GM12872 (cell line): ENCODE results near the gene ABCC3.

Experiments used
- TF ChIP-seq, protein P1 (sequence below): IDR thresholded peaks from 3 replicates; pipeline ENCODE4 v1.5.1; 2011; ENCODE audit warnings: low read depth, mild to moderate bottlenecking, low read length, moderate library complexity; ENCODE audit not compliant: insufficient read depth

The ABCC3 gene

DNA sequence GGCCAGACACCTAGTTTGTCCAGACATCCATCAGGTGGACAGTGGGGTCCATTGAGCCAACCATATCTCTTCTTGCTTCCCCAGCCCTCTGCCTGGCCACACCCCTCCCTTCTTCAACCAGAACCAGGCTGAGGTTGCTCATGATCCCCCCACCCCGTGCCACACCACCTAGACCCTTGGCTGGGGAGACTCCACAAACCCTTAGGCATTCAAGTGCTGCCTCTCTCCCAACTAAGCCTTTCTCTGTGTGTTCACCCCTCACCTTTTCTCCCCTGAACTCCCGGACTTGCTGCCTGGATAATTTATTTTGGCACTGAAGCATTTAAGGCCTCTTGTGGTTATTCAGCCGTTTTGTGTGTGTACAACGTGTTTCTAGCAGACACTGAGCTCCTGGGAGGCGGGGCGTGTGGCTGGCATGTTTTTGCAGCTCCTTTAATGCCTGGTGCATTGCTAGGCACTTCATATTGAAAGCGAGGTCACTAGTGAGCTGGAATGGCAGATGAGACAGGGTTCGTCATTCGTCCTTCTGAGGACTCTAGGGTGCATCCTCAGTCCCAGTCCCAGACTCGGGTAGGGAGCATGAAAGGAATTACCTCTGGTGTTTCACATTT lies 45.5 kb upstream of the ABCC3 start:
- TF ChIP-seq, protein P1, sequence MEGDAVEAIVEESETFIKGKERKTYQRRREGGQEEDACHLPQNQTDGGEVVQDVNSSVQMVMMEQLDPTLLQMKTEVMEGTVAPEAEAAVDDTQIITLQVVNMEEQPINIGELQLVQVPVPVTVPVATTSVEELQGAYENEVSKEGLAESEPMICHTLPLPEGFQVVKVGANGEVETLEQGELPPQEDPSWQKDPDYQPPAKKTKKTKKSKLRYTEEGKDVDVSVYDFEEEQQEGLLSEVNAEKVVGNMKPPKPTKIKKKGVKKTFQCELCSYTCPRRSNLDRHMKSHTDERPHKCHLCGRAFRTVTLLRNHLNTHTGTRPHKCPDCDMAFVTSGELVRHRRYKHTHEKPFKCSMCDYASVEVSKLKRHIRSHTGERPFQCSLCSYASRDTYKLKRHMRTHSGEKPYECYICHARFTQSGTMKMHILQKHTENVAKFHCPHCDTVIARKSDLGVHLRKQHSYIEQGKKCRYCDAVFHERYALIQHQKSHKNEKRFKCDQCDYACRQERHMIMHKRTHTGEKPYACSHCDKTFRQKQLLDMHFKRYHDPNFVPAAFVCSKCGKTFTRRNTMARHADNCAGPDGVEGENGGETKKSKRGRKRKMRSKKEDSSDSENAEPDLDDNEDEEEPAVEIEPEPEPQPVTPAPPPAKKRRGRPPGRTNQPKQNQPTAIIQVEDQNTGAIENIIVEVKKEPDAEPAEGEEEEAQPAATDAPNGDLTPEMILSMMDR, result no peak

DNA sequence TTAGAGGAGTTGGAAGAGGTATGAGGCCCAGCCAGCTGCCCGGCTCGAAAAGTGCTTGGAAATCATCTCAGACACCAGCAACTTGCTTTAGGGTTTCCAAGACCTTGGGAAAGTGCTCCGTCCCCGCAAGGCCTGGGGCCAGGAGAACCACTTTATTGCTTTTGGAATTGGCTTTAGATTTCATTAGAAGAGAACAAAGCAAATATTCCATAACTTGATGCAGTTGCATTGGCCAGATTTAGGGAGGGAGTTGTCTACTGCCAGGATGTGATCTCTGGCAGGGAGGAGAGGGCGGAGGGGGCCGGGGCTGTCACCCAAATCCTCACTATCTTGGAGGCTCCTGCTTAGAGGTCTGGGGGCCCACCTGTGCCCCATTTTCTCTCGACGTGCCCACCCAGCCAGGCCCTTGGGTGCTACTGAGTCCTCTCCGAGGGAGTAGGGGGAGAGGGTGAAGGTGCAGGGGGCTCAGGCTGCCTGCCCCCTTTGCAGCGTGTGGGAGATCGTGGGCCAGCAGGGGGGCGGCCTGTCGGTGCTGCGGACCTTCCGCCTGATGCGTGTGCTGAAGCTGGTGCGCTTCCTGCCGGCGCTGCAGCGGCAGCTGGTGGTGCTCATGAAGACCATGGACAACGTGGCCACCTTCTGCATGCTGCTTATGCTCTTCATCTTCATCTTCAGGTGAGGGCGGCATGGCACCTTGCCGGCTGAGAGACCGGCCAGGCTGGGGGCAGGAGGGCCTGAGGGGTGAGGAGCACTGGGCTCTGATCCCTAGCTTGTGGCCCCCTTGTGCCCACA lies 43.5 kb upstream of the ABCC3 start:
- TF ChIP-seq, protein P1, result no peak

DNA sequence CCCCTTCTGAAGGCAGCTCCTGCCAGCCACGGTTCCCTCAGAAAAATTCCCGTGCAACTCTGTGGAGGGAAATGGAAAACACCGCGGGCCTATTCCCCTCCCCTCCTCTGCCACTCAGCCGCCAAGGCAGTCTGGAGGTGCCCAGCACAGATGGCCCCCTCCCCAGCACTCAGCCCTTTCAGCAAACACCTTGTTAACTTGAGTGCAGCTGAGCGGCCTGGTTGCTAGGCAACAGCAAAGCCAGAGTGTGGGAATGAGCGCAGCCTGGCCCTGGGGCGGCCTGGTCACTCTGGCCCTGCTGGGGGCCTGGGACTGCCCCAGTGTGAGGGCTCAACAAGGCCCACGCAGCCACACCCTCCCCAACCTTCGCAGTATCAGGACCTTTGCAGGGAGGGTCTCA lies 41.4 kb upstream of the ABCC3 start:
- TF ChIP-seq, protein P1, result no peak

DNA sequence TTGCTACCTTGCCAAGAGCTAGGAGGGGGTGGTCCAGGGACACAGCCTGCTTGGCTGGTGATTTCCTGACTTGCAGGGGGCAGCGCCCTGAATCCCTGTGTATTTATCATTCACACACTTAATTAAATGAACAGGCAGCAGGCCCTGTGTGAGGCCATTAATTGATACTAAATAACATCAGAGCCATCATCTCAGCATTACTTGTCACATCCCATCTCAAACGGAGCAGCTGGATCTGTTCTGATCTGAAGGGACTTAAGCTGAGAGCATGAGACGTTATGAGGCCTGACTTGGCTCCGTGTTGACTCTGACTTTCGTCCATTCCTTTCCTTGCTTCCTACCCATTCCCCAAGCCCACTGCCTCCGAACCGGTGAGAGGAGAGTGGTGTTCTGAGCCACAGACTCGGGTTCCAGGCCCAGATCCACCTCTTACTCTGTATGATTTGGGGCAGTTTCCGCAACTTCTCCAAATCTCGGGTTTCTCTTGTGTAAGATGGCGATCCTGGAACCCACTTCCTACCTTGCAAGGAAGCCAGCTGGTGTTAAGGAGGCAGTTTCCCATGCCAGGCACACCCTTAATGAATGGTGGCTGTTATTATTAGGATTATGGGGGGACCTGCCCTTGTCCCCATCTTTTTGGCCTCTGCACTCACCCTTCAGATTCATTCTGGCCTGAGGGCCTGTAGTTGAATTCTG lies 40.4 kb upstream of the ABCC3 start:
- TF ChIP-seq, protein P1, result no peak

DNA sequence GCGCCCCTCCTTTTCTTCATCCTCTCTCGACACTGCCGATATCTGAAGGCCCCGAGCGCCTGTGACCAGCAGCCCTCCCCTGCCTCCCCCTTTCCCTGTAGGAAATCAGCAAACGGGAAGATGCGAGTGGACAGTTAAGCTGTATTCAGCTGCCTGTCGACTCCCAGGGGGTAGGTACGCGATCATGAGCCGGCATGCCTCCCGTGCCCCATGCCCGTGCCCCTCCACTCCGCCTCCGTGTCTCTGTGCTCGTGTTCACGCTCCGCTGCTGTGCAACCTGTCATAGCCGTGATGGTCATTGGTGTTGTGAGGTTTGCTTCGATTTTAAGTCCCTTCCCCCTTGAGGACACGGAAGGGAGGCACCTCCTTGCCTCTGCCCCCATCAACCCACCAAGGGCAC lies 39.8 kb upstream of the ABCC3 start:
- TF ChIP-seq, protein P1, result no peak

DNA sequence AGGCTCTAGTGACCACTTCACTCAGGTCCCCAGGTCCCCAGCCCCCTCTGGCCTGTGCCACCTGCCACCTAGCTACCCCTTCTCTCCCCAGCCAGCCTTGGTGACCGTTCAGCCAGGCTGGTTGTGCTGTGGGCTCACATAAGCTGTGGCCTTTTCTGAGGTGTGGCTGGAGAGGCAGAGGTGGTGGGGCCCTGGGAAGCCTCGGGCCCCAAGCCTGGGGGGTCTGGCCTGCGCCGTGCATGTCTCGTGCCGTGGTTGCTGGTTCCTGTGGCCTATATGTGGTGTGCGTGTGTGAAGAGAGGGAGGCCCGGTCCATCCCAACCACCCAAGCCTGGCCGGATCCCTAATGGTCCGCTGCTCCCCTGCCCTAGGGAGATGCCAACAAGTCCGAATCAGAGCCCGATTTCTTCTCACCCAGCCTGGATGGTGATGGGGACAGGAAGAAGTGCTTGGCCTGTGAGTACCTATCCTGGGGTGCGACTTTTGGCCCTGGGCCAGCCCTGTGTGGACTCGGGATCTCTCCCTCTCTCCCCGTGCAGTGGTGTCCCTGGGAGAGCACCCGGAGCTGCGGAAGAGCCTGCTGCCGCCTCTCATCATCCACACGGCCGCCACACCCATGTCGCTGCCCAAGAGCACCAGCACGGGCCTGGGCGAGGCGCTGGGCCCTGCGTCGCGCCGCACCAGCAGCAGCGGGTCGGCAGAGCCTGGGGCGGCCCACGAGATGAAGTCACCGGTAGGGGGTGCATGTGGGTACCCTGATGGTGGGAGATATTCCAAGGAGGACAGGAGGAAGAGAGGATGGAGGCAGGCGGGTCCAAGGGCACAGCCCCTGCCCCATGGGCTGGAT lies 38.3 kb upstream of the ABCC3 start:
- TF ChIP-seq, protein P1, result peak; percentile 40; the same call in 2 of the 3 replicates
